ENCODE results near the gene EDC3. TPM values are rescaled to one million over a fixed set of nuclear protein-coding genes. Genes with fewer than 3 reads are reported as not detected.

Gene EDC3
- total and polyA plus RNA-seq, 8 donors, result 27.9 to 43.6 (median 36.7) TPM

DNA sequence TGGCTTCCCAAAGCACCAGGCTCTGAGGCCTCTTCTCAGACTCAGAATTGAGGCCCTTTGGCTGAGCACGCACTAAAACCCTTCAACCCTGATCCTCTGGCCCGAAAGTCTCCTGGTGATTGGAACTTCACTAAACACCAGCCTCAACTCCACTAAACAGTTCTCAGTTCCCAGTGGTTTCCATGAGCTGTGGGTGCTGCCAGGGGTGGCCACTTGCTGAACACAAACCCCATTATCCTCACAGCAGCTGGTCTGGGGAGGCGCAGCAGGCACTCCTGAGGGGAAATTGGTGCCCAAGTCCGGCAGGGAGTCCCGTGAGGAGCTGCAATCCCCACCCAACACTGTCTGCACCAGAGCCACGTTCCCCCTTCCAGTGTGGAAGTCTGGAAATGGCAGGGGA is 84.0 kb downstream of the EDC3 start:
- no peak for ATAC-seq
- Histone ChIP-seq H3K36me3 (no peaks in the 10 kb centered on the region), H3K27me3 (no peaks in the 10 kb centered on the region), H3K4me1 (peaks cover 2 to 13% of the 10 kb centered on the region in 2 donors), H3K9me3 (no peaks in the 10 kb centered on the region), H3K4me3 (no peak overlapping the region), H3K27ac (no peak overlapping the region)
- intact Hi-C loops (cut with DNase I), result loop anchor here in 1 of 2 donors (10.0 kb wide), 1 partner anchor 67 kb away; the partner anchor contains the start of gene ARID3B
- TF ChIP-seq, protein P1, sequence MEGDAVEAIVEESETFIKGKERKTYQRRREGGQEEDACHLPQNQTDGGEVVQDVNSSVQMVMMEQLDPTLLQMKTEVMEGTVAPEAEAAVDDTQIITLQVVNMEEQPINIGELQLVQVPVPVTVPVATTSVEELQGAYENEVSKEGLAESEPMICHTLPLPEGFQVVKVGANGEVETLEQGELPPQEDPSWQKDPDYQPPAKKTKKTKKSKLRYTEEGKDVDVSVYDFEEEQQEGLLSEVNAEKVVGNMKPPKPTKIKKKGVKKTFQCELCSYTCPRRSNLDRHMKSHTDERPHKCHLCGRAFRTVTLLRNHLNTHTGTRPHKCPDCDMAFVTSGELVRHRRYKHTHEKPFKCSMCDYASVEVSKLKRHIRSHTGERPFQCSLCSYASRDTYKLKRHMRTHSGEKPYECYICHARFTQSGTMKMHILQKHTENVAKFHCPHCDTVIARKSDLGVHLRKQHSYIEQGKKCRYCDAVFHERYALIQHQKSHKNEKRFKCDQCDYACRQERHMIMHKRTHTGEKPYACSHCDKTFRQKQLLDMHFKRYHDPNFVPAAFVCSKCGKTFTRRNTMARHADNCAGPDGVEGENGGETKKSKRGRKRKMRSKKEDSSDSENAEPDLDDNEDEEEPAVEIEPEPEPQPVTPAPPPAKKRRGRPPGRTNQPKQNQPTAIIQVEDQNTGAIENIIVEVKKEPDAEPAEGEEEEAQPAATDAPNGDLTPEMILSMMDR (IDR thresholded peaks at IDR 0.05), result no peak
- DNase-seq, result peak in 1 of 4 donors; percentile 45

DNA sequence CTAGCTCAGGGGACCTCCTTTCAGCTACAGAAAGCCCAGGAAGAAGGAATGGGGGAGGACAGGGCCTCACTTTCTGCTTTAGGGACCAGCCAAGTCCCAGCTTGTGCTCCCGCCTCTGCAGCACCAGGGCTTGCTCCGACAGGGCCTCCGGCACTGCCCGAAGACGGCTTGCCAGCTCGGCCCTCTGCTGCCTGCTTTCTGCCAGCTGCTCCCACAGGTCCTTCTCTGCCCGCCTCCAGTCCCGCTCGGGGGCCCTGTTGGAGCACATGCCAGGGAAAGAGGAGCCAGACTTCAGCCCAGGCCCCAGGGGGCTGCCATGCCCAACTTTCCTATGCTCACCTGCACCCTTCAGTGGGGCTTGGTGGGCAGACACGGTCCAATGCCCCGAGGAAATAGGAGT is 84.5 kb downstream of the EDC3 start:
- Histone ChIP-seq H3K9me3 (no peaks in the 10 kb centered on the region), H3K4me1 (peaks cover 0 to 8% of the 10 kb centered on the region in 2 donors), H3K36me3 (no peaks in the 10 kb centered on the region), H3K27ac (no peak overlapping the region), H3K27me3 (no peaks in the 10 kb centered on the region), H3K4me3 (no peak overlapping the region)
- TF ChIP-seq, protein P1 (IDR thresholded peaks at IDR 0.05), result no peak
- DNase-seq (peak in 1 of 4 donors; percentile 78), ATAC-seq (no peak)
- intact Hi-C loops (cut with DNase I), result loop anchor here in 1 of 2 donors (10.0 kb wide), 1 partner anchor 67 kb away; the partner anchor contains the start of gene ARID3B

- H3K27ac ChIP-seq, result no peak overlapping the region
- intact Hi-C loops (cut with DNase I), result loop anchor here in 1 of 2 donors (10.0 kb wide), 1 partner anchor 66 kb away; the partner anchor contains the start of gene ARID3B
- ATAC-seq (no peak), DNase-seq (peak in 3 of 4 donors; percentile 37 to 68 (median 45))
- TF ChIP-seq, protein P1 (IDR thresholded peaks at IDR 0.05), result no peak
- H3K4me1 ChIP-seq, result peaks cover 0 to 8% of the 10 kb centered on the region in 2 donors
- H3K4me3 ChIP-seq, result no peak overlapping the region
- H3K36me3 ChIP-seq, result no peaks in the 10 kb centered on the region
- no peaks in the 10 kb centered on the region for H3K27me3 ChIP-seq
- H3K9me3 ChIP-seq, result no peaks in the 10 kb centered on the region
Observed at GRCh38 chr15:74610302-74610951, 85.4 kb downstream of the EDC3 start.

DNA sequence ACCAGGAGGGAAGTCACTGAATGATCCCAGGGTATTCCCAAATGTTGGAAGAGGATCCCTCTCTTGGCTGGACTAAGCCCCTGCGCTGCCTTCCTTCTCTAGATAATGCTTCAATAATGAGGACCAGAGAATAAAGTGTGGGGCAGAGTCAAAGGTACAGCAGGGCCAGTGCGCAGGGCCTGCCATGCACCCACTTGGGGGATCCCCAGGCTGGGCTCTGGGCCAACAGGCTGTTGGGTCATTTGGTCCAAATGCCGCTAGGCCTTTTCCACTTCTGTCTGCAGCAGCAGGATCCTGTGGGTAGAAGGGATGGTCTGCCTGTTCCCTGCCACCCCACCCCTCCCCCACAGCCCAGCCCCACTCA is 85.9 kb downstream of the EDC3 start:
- ATAC-seq, result no peak
- H3K27me3 ChIP-seq, result no peaks in the 10 kb centered on the region
- H3K9me3 ChIP-seq, result no peaks in the 10 kb centered on the region
- H3K4me1 ChIP-seq, result peaks cover 0 to 8% of the 10 kb centered on the region in 2 donors
- TF ChIP-seq, protein P1 (IDR thresholded peaks at IDR 0.05), result no peak
- DNase-seq, result peak in 1 of 4 donors; percentile 32
- intact Hi-C loops (cut with DNase I), result loop anchor here in 1 of 2 donors (10.0 kb wide), 1 partner anchor 65 kb away; the partner anchor contains the start of gene ARID3B
- no peaks in the 10 kb centered on the region for H3K36me3 ChIP-seq
- no peak overlapping the region for H3K27ac ChIP-seq
- H3K4me3 ChIP-seq, result no peak overlapping the region

DNA sequence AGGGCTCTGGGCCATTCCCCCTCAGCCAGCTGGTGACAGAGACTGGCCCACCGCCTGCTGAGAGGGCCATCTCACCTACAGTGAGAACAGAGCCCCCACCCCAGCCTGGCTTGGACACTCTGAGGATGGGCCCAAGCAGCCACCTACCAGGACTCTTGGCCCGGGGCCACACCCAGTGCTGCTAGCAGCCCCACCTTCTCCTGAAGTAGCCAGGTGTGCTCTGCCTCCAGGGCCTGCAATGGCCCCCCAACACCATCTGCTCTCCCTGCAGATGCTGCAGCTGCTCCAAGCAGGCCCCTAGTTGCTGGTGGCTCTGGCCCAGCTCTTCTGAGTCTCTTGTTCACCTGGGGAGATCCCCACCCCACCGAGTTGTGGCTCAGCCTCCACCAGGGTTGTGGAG is 87.0 kb downstream of the EDC3 start:
- TF ChIP-seq, protein P1 (IDR thresholded peaks at IDR 0.05), result no peak
- H3K27me3 ChIP-seq, result no peaks in the 10 kb centered on the region
- no peaks in the 10 kb centered on the region for H3K4me1 ChIP-seq
- H3K9me3 ChIP-seq, result no peaks in the 10 kb centered on the region
- no peak overlapping the region for H3K4me3 ChIP-seq
- no peak for ATAC-seq
- no peak overlapping the region for H3K27ac ChIP-seq
- intact Hi-C loops (cut with DNase I), result no loop called here
- H3K36me3 ChIP-seq, result no peaks in the 10 kb centered on the region
- peak in 1 of 4 donors; percentile 68 for DNase-seq

Data from left lung (tissue), 10 donors.